Esophagus muscularis mucosa (tissue), 4 donors: ENCODE measurements around the gene NPFF.
"Not testable (repeated sequence)": the region's sequence is repeated elsewhere in the genome, so short reads cannot be mapped to it uniquely, and the experiment has no call there.

Experiments used
- CTCF ChIP-seq, 3 experiments: fragments of 200-600 bp in 2 of 3; fragments of 450-650 bp in 1 of 3; sonication (generic) in 2 of 3; IDR thresholded peaks; one replicate each; pipeline ENCODE4 v1.5.1; 2017 to 2019; ENCODE audit warnings: antibody characterized with exemption in 3 of 3, mild to moderate bottlenecking in 2 of 3, moderate library complexity in 1 of 3
- EP300 ChIP-seq: sonication (generic); formaldehyde crosslinking; IDR thresholded peaks from one replicate; pipeline ENCODE4 v1.6.1; 2017; ENCODE audit warnings: antibody characterized with exemption
- POLR2A ChIP-seq: fragments of 450-650 bp; IDR thresholded peaks from one replicate; pipeline ENCODE4 v1.6.1; 2017; ENCODE audit warnings: antibody characterized with exemption, moderate library complexity, mild to moderate bottlenecking, low read depth

- not testable (repeated sequence) for TF ChIP-seq CTCF (IDR thresholded peaks at IDR 0.05); EP300; POLR2A
These were observed 42.8 kb upstream of the NPFF start for GRCh38 chr12:53550131-53550530.
